ENCODE data around the gene NRBP1.

DNA sequence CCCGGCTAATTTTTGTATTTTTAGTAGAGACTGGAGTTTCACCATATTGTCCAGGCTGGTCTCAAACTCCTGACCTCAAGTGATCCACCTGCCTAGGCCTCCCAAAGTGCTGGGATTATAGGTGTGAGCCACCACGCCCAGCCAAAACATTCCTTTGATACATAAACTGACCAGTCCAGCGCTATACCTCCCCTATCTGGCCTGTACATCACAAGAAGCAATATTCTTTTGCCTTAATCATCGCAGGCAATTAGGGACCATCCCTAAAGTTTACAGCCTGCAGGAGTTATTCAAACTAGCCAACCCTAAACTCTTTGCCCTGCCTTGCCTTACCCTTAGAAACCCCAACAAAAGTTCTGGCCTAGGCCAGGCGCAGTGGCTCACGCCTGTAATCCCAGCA is 12.3 kb upstream of the NRBP1 start:
- TF ChIP-seq MAFK (IDR thresholded peaks at IDR 0.05; ENCODE audit: low read depth, low read length) (no peak), POLR2A (IDR thresholded peaks at IDR 0.05; ENCODE audit: low read depth, low read length) (no peak), CEBPB (IDR thresholded peaks at IDR 0.05; ENCODE audit: low read depth, low read length) (no peak), MAZ (IDR thresholded peaks at IDR 0.05; ENCODE audit: borderline replicate concordance, low read depth, low read length) (no peak), RFX5 (IDR thresholded peaks at IDR 0.05; ENCODE audit: low read depth, low read length) (no peak), RAD21 (IDR thresholded peaks at IDR 0.05; ENCODE audit: low read length) (no peak)
- TF ChIP-seq, protein P1, sequence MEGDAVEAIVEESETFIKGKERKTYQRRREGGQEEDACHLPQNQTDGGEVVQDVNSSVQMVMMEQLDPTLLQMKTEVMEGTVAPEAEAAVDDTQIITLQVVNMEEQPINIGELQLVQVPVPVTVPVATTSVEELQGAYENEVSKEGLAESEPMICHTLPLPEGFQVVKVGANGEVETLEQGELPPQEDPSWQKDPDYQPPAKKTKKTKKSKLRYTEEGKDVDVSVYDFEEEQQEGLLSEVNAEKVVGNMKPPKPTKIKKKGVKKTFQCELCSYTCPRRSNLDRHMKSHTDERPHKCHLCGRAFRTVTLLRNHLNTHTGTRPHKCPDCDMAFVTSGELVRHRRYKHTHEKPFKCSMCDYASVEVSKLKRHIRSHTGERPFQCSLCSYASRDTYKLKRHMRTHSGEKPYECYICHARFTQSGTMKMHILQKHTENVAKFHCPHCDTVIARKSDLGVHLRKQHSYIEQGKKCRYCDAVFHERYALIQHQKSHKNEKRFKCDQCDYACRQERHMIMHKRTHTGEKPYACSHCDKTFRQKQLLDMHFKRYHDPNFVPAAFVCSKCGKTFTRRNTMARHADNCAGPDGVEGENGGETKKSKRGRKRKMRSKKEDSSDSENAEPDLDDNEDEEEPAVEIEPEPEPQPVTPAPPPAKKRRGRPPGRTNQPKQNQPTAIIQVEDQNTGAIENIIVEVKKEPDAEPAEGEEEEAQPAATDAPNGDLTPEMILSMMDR (conservative IDR thresholded peaks at IDR 0.05; ENCODE audit: low read depth, low read length) = no peak
- TF ChIP-seq, protein P2, sequence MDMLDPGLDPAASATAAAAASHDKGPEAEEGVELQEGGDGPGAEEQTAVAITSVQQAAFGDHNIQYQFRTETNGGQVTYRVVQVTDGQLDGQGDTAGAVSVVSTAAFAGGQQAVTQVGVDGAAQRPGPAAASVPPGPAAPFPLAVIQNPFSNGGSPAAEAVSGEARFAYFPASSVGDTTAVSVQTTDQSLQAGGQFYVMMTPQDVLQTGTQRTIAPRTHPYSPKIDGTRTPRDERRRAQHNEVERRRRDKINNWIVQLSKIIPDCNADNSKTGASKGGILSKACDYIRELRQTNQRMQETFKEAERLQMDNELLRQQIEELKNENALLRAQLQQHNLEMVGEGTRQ (IDR thresholded peaks at IDR 0.05; ENCODE audit: low read depth, low read length) = no peak

All from IMR-90 (cell line).